ENCODE data around the gene DPT.

- TF ChIP-seq CTCF (IDR thresholded peaks at IDR 0.05) (no peak), POLR2A (IDR thresholded peaks at IDR 0.05) (no peak)
Measured at GRCh38 chr1:168693872-168694238, 35.2 kb downstream of the DPT start.

Measured in esophagus squamous epithelium (tissue), 4 donors.